ENCODE measurements around the gene LMAN2.
A peak's percentile ranks its signal among the peaks of the same experiment; 100 is the strongest.
"Not testable (repeated sequence)": the region's sequence is repeated elsewhere in the genome, so short reads cannot be mapped to it uniquely, and the experiment has no call there.

Gene LMAN2

GRCh38 chr5:177362610-177363507 is 11.4 kb upstream of the LMAN2 start:
- peak; percentile 66 for DNase-seq (ENCODE audit: low read depth)
- peak; percentile 20 for TF ChIP-seq CTCF (IDR thresholded peaks at IDR 0.05; ENCODE audit: insufficient read depth, low read depth, low read length, missing control alignments)

GRCh38 chr5:177362292-177362609 is 10.8 kb upstream of the LMAN2 start:
- no peak for DNase-seq (ENCODE audit: low read depth)
- H3K4me3 ChIP-seq (ENCODE audit: low read length): no peak overlapping the region
- no peak for TF ChIP-seq CTCF (IDR thresholded peaks at IDR 0.05; ENCODE audit: insufficient read depth, low read depth, low read length, missing control alignments)

More at GRCh38 chr5:177362610-177363507, 11.4 kb upstream of the LMAN2 start:
- peak overlapping the region; percentile 54 for H3K4me3 ChIP-seq (ENCODE audit: low read length)

GRCh38 chr5:177361418-177362291 is 10.2 kb upstream of the LMAN2 start:
- no peak overlapping the region for H3K4me3 ChIP-seq (ENCODE audit: low read length)
- TF ChIP-seq CTCF (IDR thresholded peaks at IDR 0.05; ENCODE audit: insufficient read depth, low read depth, low read length, missing control alignments): no peak
- no peak for DNase-seq (ENCODE audit: low read depth)

GRCh38 chr5:177360740-177361139 is 9.3 kb upstream of the LMAN2 start:
- H3K4me3 ChIP-seq (ENCODE audit: low read length); DNase-seq (ENCODE audit: low read depth): not testable (repeated sequence)

GRCh38 chr5:177359860-177360259 is 8.4 kb upstream of the LMAN2 start:
- no peak for DNase-seq (ENCODE audit: low read depth)
- TF ChIP-seq CTCF (IDR thresholded peaks at IDR 0.05; ENCODE audit: insufficient read depth, low read depth, low read length, missing control alignments): no peak
- no peak overlapping the region for H3K4me3 ChIP-seq (ENCODE audit: low read length)

GRCh38 chr5:177359451-177359851 is 8.0 kb upstream of the LMAN2 start:
- no peak for DNase-seq (ENCODE audit: low read depth)
- H3K4me3 ChIP-seq (ENCODE audit: low read length): no peak overlapping the region
- no peak for TF ChIP-seq CTCF (IDR thresholded peaks at IDR 0.05; ENCODE audit: insufficient read depth, low read depth, low read length, missing control alignments)

GRCh38 chr5:177358370-177358819 is 6.9 kb upstream of the LMAN2 start:
- DNase-seq (ENCODE audit: low read depth): no peak
- TF ChIP-seq CTCF (IDR thresholded peaks at IDR 0.05; ENCODE audit: insufficient read depth, low read depth, low read length, missing control alignments): no peak
- no peak overlapping the region for H3K4me3 ChIP-seq (ENCODE audit: low read length)

All from epithelial cell of esophagus (primary cell).